ENCODE results near the gene BCL2L2. TPM values are rescaled to one million over a fixed set of nuclear protein-coding genes. Genes with fewer than 3 reads are reported as not detected.
"Not testable (repeated sequence)": the region's sequence is repeated elsewhere in the genome, so short reads cannot be mapped to it uniquely, and the experiment has no call there.

Gene BCL2L2
- total and polyA plus RNA-seq, 10 of the 15 experiments (the other 5 are each of a cell fraction or from before 2014, with no cell fraction given) = 1.4 to 14.7 (median 7.1) TPM

DNA sequence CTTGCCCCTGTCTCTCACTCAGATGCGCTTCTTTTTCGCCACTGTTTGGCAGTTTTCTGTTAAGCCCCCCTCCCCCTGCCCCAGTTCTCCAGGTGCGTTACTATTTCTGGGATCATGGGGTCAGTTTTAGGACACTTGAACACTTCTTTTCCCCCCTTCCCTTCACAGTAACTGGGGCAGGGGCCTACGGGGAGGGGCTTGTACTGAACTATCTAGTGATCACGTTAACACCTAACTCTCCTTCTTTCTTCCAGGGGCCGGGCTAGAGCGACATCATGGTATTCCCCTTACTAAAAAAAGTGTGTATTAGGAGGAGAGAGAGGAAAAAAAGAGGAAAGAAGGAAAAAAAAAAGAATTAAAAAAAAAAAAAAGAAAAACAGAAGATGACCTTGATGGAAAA lies 18.4 kb downstream of the BCL2L2 start:
- SMC1A ChIA-PET (ENCODE audit: uncharacterized antibody, unreplicated experiment) = interaction anchor here (1.0 kb wide), 1 partner anchor 10 kb away, joined by 3 read pairs; no protein-coding TSS in a partner anchor
- no peak for FAIRE-seq

DNA sequence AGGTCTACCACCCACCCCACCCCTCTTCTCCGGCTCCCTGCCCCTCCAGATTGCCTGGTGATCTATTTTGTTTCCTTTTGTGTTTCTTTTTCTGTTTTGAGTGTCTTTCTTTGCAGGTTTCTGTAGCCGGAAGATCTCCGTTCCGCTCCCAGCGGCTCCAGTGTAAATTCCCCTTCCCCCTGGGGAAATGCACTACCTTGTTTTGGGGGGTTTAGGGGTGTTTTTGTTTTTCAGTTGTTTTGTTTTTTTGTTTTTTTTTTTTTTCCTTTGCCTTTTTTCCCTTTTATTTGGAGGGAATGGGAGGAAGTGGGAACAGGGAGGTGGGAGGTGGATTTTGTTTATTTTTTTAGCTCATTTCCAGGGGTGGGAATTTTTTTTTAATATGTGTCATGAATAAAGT lies 19.1 kb downstream of the BCL2L2 start:
- ATAC-seq; DNase-seq (ENCODE audit: low read depth, low spot score); H4K20me1 ChIP-seq (ENCODE audit: control insufficient read depth, insufficient read depth); H2AFZ ChIP-seq (ENCODE audit: control insufficient read depth, low read depth, low read length); in situ Hi-C loops (cut with MboI); H3K9me3 ChIP-seq (replicated peaks; ENCODE audit: control insufficient read depth, insufficient read depth, low read length); FAIRE-seq; intact Hi-C loops (cut with micrococcal nuclease; ENCODE audit: unreplicated experiment); H3K27ac ChIP-seq (ENCODE audit: control insufficient read depth, insufficient read depth); H3K4me2 ChIP-seq (ENCODE audit: control insufficient read depth, insufficient read depth); H3K4me1 ChIP-seq (ENCODE audit: control insufficient read depth, insufficient read depth, low read length); H3K4me3 ChIP-seq; POLR2A ChIA-PET; BruUV-seq (replicated peaks); H3K27me3 ChIP-seq (replicated peaks in 1 of 2; ENCODE audit: control insufficient read depth in 2 of 2, insufficient read depth in 2 of 2, low read length in 1 of 2); H3K9ac ChIP-seq (ENCODE audit: control insufficient read depth, insufficient read depth, low read length): not testable (repeated sequence)
- ChIA-PET CTCF (interaction anchor here (0.7 to 3.1 kb wide), 15 partner anchors 9 to 249 kb away, joined by 3 to 34 read pairs (median 4); partner anchors contain the start of genes NGDN and ZFHX2), SMC1A (ENCODE audit: uncharacterized antibody, unreplicated experiment) (interaction anchor here (2.0 to 2.1 kb wide), 2 partner anchors 55 to 205 kb away, joined by 4 to 9 read pairs; no protein-coding TSS in a partner anchor), RAD21 (ENCODE audit: unreplicated experiment) (interaction anchor here (2.1 kb wide), 1 partner anchor 58 kb away, joined by 10 read pairs; no protein-coding TSS in a partner anchor)
- Histone ChIP-seq H3K79me2 (ENCODE audit: control insufficient read depth, insufficient read depth, low read length) (peaks cover 23% of the 10 kb centered on the region), H3K36me3 (ENCODE audit: control insufficient read depth in 2 of 2, insufficient read depth in 2 of 2, low read length in 1 of 2) (peaks cover 10 to 16% of the 10 kb centered on the region in 2 experiments)
- WGBS (ENCODE audit: insufficient coverage, insufficient replicate concordance, low lambda C conversion rate, missing lambda C conversion rate) = 70% methylated on average over 5 of the region's 5 CpGs

More for the DNA sequence above, 18.4 kb downstream of the BCL2L2 start:
- H3K79me2 ChIP-seq (ENCODE audit: control insufficient read depth, insufficient read depth, low read length) = peaks cover 23% of the 10 kb centered on the region
- no peak overlapping the region for H2AFZ ChIP-seq (ENCODE audit: control insufficient read depth, low read depth, low read length)
- no peak overlapping the region for H3K4me3 ChIP-seq
- ATAC-seq = no peak
- ChIA-PET POLR2A (no interaction called here), RAD21 (ENCODE audit: unreplicated experiment) (no interaction called here), CTCF (interaction anchor here (0.6 to 7.2 kb wide), 3 partner anchors 23 to 235 kb away, joined by 3 to 77 read pairs (median 27); partner anchors contain the start of gene PPP1R3E)
- H3K4me1 ChIP-seq (ENCODE audit: control insufficient read depth, insufficient read depth, low read length) = peaks cover 11% of the 10 kb centered on the region
- no peaks in the 10 kb centered on the region for H3K27me3 ChIP-seq (replicated peaks in 1 of 2; ENCODE audit: control insufficient read depth in 2 of 2, insufficient read depth in 2 of 2, low read length in 1 of 2)
- H3K9me3 ChIP-seq (replicated peaks; ENCODE audit: control insufficient read depth, insufficient read depth, low read length) = no peaks in the 10 kb centered on the region
- H4K20me1 ChIP-seq (ENCODE audit: control insufficient read depth, insufficient read depth) = no peaks in the 10 kb centered on the region; the same call in 1 of the 2 replicates
- no TSS peak for BruUV-seq (replicated peaks)
- H3K27ac ChIP-seq (ENCODE audit: control insufficient read depth, insufficient read depth) = no peak overlapping the region
- H3K4me2 ChIP-seq (ENCODE audit: control insufficient read depth, insufficient read depth) = no peak overlapping the region
- intact Hi-C loops (cut with micrococcal nuclease; ENCODE audit: unreplicated experiment) (loop anchor here (5.0 kb wide), 2 partner anchors 142 to 232 kb away; partner anchors contain the start of genes NGDN and THTPA), in situ Hi-C loops (cut with MboI) (loop anchor here (5.0 to 25.0 kb wide), 2 partner anchors 232 to 787 kb away; partner anchors contain the start of genes DCAF11, NRL and THTPA)
- H3K36me3 ChIP-seq (ENCODE audit: control insufficient read depth in 2 of 2, insufficient read depth in 2 of 2, low read length in 1 of 2) = peaks cover 10 to 16% of the 10 kb centered on the region in 2 experiments
- no peak overlapping the region for H3K9ac ChIP-seq (ENCODE audit: control insufficient read depth, insufficient read depth, low read length)
- TF ChIP-seq NR2C2 (IDR thresholded peaks at IDR 0.05; ENCODE audit: borderline replicate concordance, control insufficient read depth, insufficient read length, low read depth) = no peak
- TF ChIP-seq SMAD1 (IDR thresholded peaks at IDR 0.05; ENCODE audit: low read depth, partially characterized antibody) = no peak
- 89% methylated on average over 7 of the region's 7 CpGs for WGBS (ENCODE audit: insufficient coverage, insufficient replicate concordance, low lambda C conversion rate, missing lambda C conversion rate)
- DNase-seq (ENCODE audit: low read depth, low spot score) = no peak

All from GM12878 (cell line).